Colonic mucosa (tissue), 4 donors: Measurements from ENCODE around the gene TRPM8. TPM values are rescaled to one million over a fixed set of nuclear protein-coding genes. Genes with fewer than 3 reads are reported as not detected.

Experiments
- DNase-seq: peaks from one replicate; pipeline ENCODE4 v3.0.0-alpha.2; 2020
- H3K27ac ChIP-seq: fragments of 200-600 bp; one replicate; pipeline ENCODE4 v1.8.0; 2021
- H3K27me3 ChIP-seq: fragments of 200-600 bp; one replicate; pipeline ENCODE4 v1.8.0; 2021
- H3K36me3 ChIP-seq: fragments of 200-600 bp; one replicate; pipeline ENCODE4 v1.8.0; 2021
- H3K4me1 ChIP-seq: fragments of 200-600 bp; one replicate; pipeline ENCODE4 v1.8.0; 2021; ENCODE audit warnings: mild to moderate bottlenecking
- H3K4me3 ChIP-seq: fragments of 200-600 bp; one replicate; pipeline ENCODE4 v1.8.0; 2021
- H3K9ac ChIP-seq, 2 donors: one replicate each; pipeline ENCODE4 v1.7.0; 2013; ENCODE audit warnings: control low read depth in 2 of 2, low read depth in 2 of 2, low read length in 2 of 2
- H3K9me3 ChIP-seq: fragments of 200-600 bp; one replicate; pipeline ENCODE4 v1.8.0; 2021
- CTCF ChIP-seq: fragments of 200-600 bp; IDR thresholded peaks from one replicate; pipeline ENCODE4 v1.8.0; 2022; ENCODE audit warnings: antibody characterized with exemption, mild to moderate bottlenecking
- intact Hi-C: fragments of 100-400 bp; cut with DNase I; formaldehyde crosslinking; loops from one replicate; pipeline ENCODE4 v1.14.1; 2022
- total RNA-seq, 2 donors: library from RNA; stranded (reverse); fragmentation: NEBNext Ultra II Directional in 1 of 2; extraction: Animal tissue kit (Norgen Biotek cat#: 25700) in 1 of 2; gene quantifications; one replicate each; pipeline ENCODE4 v1.2.1, GENCODE V29; 2021
- donor health status: healthy.
- donor health status: DM: no; HTN: no; CAD: no.
- donor health status: DM: no; HTN: no; CAD: no.

Gene TRPM8
- total RNA-seq, 2 donors from 2014 or later: not detected

- H3K9me3 ChIP-seq: no peaks in the 10 kb centered on the region
- DNase-seq: no peak
- no peaks in the 10 kb centered on the region for H3K27me3 ChIP-seq
Measured at GRCh38 chr2:233915128-233915527, 2.0 kb upstream of the TRPM8 start.

GRCh38 chr2:233919319-233919718 is 2.1 kb downstream of the TRPM8 start:
- no peak for TF ChIP-seq CTCF
- H3K27ac ChIP-seq: no peak overlapping the region
- H3K9me3 ChIP-seq: no peaks in the 10 kb centered on the region
- DNase-seq: no peak
- no peaks in the 10 kb centered on the region for H3K27me3 ChIP-seq
- no peak overlapping the region for H3K4me3 ChIP-seq
- H3K36me3 ChIP-seq: no peaks in the 10 kb centered on the region
- H3K4me1 ChIP-seq: no peaks in the 10 kb centered on the region
- intact Hi-C loops: no loop called here
- H3K9ac ChIP-seq: no peak overlapping the region

More at GRCh38 chr2:233915128-233915527, 2.0 kb upstream of the TRPM8 start:
- H3K9ac ChIP-seq: no peak overlapping the region
- H3K27ac ChIP-seq: no peak overlapping the region
- intact Hi-C loops: no loop called here
- no peaks in the 10 kb centered on the region for H3K4me1 ChIP-seq
- H3K4me3 ChIP-seq: no peak overlapping the region
- no peaks in the 10 kb centered on the region for H3K36me3 ChIP-seq
- no peak for TF ChIP-seq CTCF

- Histone ChIP-seq H3K4me1 (no peaks in the 10 kb centered on the region), H3K9me3 (no peaks in the 10 kb centered on the region), H3K27me3 (no peaks in the 10 kb centered on the region), H3K9ac (no peak overlapping the region), H3K27ac (no peak overlapping the region), H3K4me3 (no peak overlapping the region), H3K36me3 (no peaks in the 10 kb centered on the region)
- DNase-seq: no peak
- no peak for TF ChIP-seq CTCF
- intact Hi-C loops: no loop called here
Measured at GRCh38 chr2:233919938-233920337, 2.8 kb downstream of the TRPM8 start.

- H3K4me3 ChIP-seq: no peak overlapping the region
- no peak for DNase-seq
- no peaks in the 10 kb centered on the region for H3K36me3 ChIP-seq
- no peaks in the 10 kb centered on the region for H3K4me1 ChIP-seq
- H3K9ac ChIP-seq: no peak overlapping the region
- no peaks in the 10 kb centered on the region for H3K27me3 ChIP-seq
- H3K9me3 ChIP-seq: no peaks in the 10 kb centered on the region
- TF ChIP-seq CTCF: no peak
- intact Hi-C loops: no loop called here
- no peak overlapping the region for H3K27ac ChIP-seq
Measured at GRCh38 chr2:233922471-233922870, 5.3 kb downstream of the TRPM8 start.

GRCh38 chr2:233925402-233925801 is 8.2 kb downstream of the TRPM8 start:
- Histone ChIP-seq H3K27me3 (no peaks in the 10 kb centered on the region), H3K9me3 (no peaks in the 10 kb centered on the region), H3K9ac (no peak overlapping the region), H3K4me3 (no peak overlapping the region), H3K27ac (no peak overlapping the region), H3K36me3 (no peaks in the 10 kb centered on the region), H3K4me1 (no peaks in the 10 kb centered on the region)
- no peak for DNase-seq
- intact Hi-C loops: no loop called here
- TF ChIP-seq CTCF: no peak

- no peak for DNase-seq
- no peaks in the 10 kb centered on the region for H3K9me3 ChIP-seq
- no peaks in the 10 kb centered on the region for H3K36me3 ChIP-seq
- H3K9ac ChIP-seq: no peak overlapping the region
- H3K27ac ChIP-seq: no peak overlapping the region
- intact Hi-C loops: no loop called here
- no peaks in the 10 kb centered on the region for H3K4me1 ChIP-seq
- no peak for TF ChIP-seq CTCF
- H3K4me3 ChIP-seq: no peak overlapping the region
- H3K27me3 ChIP-seq: no peaks in the 10 kb centered on the region
Measured at GRCh38 chr2:233926806-233927205, 9.6 kb downstream of the TRPM8 start.
